CD14-positive monocyte (primary cell): Measurements from ENCODE around the gene MRPS21. TPM values are rescaled to one million over a fixed set of nuclear protein-coding genes. Genes with fewer than 3 reads are reported as not detected.
A peak's percentile ranks its signal among the peaks of the same experiment; 100 is the strongest.

Source experiments
- DNase-seq, 3 donors: peaks; one replicate each; pipeline ENCODE4 v3.0.0-alpha.2; 2011 to 2022
- H2AFZ ChIP-seq: 2 replicates; pipeline ENCODE4 v1.6.0; 2012; ENCODE audit warnings: mild to moderate bottlenecking, low read depth, low read length, inconsistent platforms; ENCODE audit not compliant: insufficient read depth, poor library complexity, severe bottlenecking
- H3K27ac ChIP-seq, 2 donors: 1 replicate in 1 of 2; 2 replicates in 1 of 2; pipeline ENCODE4 v1.5.1; 2012 to 2013; ENCODE audit warnings: low read length in 2 of 2, control low read depth in 1 of 2, inconsistent platforms in 1 of 2, low read depth in 1 of 2, mild to moderate bottlenecking in 1 of 2
- H3K27me3 ChIP-seq, 2 donors: one replicate each; pipeline versions ENCODE4 v1.6.0 to v1.6.1; 2011 to 2013; ENCODE audit warnings: low read length in 2 of 2; ENCODE audit not compliant: control insufficient read depth in 2 of 2, insufficient read depth in 2 of 2
- H3K36me3 ChIP-seq, 2 donors: replicated peaks in 1 of 2; 1 replicate in 1 of 2; 2 replicates in 1 of 2; pipeline versions ENCODE4 v1.5.1 to v1.6.1; 2012 to 2013; ENCODE audit warnings: low read length in 2 of 2, control low read depth in 1 of 2, inconsistent platforms in 1 of 2, mild to moderate bottlenecking in 1 of 2; ENCODE audit not compliant: insufficient read depth in 2 of 2, control insufficient read depth in 1 of 2
- H3K4me1 ChIP-seq, 2 donors: 1 replicate in 1 of 2; 2 replicates in 1 of 2; pipeline versions ENCODE4 v1.5.1 to v1.6.1; 2012 to 2013; ENCODE audit warnings: low read length in 2 of 2, control low read depth in 1 of 2, inconsistent platforms in 1 of 2, mild to moderate bottlenecking in 1 of 2, moderate library complexity in 1 of 2; ENCODE audit not compliant: insufficient read depth in 2 of 2, control insufficient read depth in 1 of 2
- H3K4me2 ChIP-seq: replicated peaks from 2 replicates; pipeline ENCODE3; 2012; ENCODE audit warnings: low read length, moderate library complexity, mild to moderate bottlenecking; ENCODE audit not compliant: poor library complexity, severe bottlenecking; ENCODE audit errors: extremely low read depth
- H3K4me3 ChIP-seq, 3 experiments: fragments of 200-600 bp in 1 of 3; sonication (generic) in 1 of 3; replicated peaks in 1 of 3; 1 replicate in 2 of 3; 2 replicates in 1 of 3; pipeline ENCODE4 v1.5.1; 2011 to 2013; ENCODE audit warnings: low read length in 3 of 3, mild to moderate bottlenecking in 3 of 3, control low read depth in 2 of 3, low read depth in 2 of 3, inconsistent platforms in 1 of 3, moderate library complexity in 1 of 3
- H3K79me2 ChIP-seq: 2 replicates; pipeline ENCODE4 v1.6.0; 2012; ENCODE audit warnings: mild to moderate bottlenecking, control low read depth, inconsistent platforms, low read length, moderate library complexity; ENCODE audit not compliant: insufficient read depth
- H3K9ac ChIP-seq: 2 replicates; pipeline ENCODE4 v1.6.0; 2017; ENCODE audit warnings: low read length, mild to moderate bottlenecking; ENCODE audit not compliant: insufficient read depth, poor library complexity, severe bottlenecking
- H3K9me3 ChIP-seq, 2 donors: replicated peaks in 1 of 2; 1 replicate in 1 of 2; 2 replicates in 1 of 2; pipeline versions ENCODE4 v1.5.1 to v1.6.1; 2012 to 2013; ENCODE audit warnings: low read length in 2 of 2, control low read depth in 1 of 2; ENCODE audit not compliant: control insufficient read depth in 1 of 2, insufficient read depth in 1 of 2
- H4K20me1 ChIP-seq: 2 replicates; pipeline ENCODE4 v1.6.0; 2012; ENCODE audit warnings: mild to moderate bottlenecking, low read length, control low read depth, moderate library complexity; ENCODE audit not compliant: insufficient read depth
- H3K27ac Mint-ChIP-seq, 7 donors: one replicate each; pipeline ENCODE4 v1.8.0; 2020; ENCODE audit warnings: mild to moderate bottlenecking in 7 of 7, mixed read lengths in 7 of 7, moderate library complexity in 6 of 7, inconsistent platforms in 2 of 7
- H3K27me3 Mint-ChIP-seq, 3 donors: one replicate each; pipeline ENCODE4 v1.8.0; 2021 to 2022; ENCODE audit warnings: low read depth in 3 of 3, mild to moderate bottlenecking in 3 of 3, mixed read lengths in 3 of 3, moderate library complexity in 3 of 3, inconsistent platforms in 1 of 3
- H3K36me3 Mint-ChIP-seq, 2 donors: one replicate each; pipeline ENCODE4 v1.8.0; 2020; ENCODE audit warnings: mixed read lengths in 2 of 2, inconsistent platforms in 1 of 2, mild to moderate bottlenecking in 1 of 2
- H3K4me1 Mint-ChIP-seq: one replicate; pipeline ENCODE4 v1.8.0; 2020; ENCODE audit warnings: mild to moderate bottlenecking, mixed read lengths
- H3K4me3 Mint-ChIP-seq, 2 donors: one replicate each; pipeline ENCODE4 v1.8.0; 2020; ENCODE audit warnings: mild to moderate bottlenecking in 2 of 2, mixed read lengths in 2 of 2, moderate library complexity in 1 of 2
- H3K9me3 Mint-ChIP-seq, 7 donors: one replicate each; pipeline ENCODE4 v1.8.0; 2020 to 2022; ENCODE audit warnings: mixed read lengths in 7 of 7, mild to moderate bottlenecking in 6 of 7, moderate library complexity in 6 of 7, inconsistent platforms in 2 of 7
- CTCF ChIP-seq: fragments of 200-600 bp; IDR thresholded peaks from one replicate; pipeline ENCODE4 v1.8.0; 2022; ENCODE audit warnings: antibody characterized with exemption, mild to moderate bottlenecking
- WGBS: methylation state at CpG from one replicate; pipeline ENCODE4 v1.1.5; 2013; ENCODE audit warnings: missing lambda C conversion rate; ENCODE audit not compliant: insufficient coverage; 5-methylcytosine and 5-hydroxymethylcytosine counted together
- intact Hi-C, 2 donors: fragments of 100-400 bp; cut with micrococcal nuclease; formaldehyde crosslinking; loops; one replicate each; pipeline versions ENCODE4 v1.15.0 to v1.15.1; 2023
- polyA plus RNA-seq, 3 donors: library from polyadenylated mRNA; depleted of rRNA in 1 of 3; unstranded in 2 of 3; stranded (reverse) in 1 of 3; fragments of 300-500 nt in 2 of 3; fragments of >200 nt in 1 of 3; fragmentation: Illumina TruSeq in 2 of 3; gene quantifications; 1 replicate in 2 of 3; 2 replicates in 1 of 3; pipeline ENCODE4 v1.2.3, GENCODE V29; 2012 to 2021

MRPS21 gene
- polyA plus RNA-seq, 3 donors, result 42.3 to 53.0 (median 49.6) TPM

- H3K36me3 Mint-ChIP-seq, result peaks cover 29 to 42% of the 10 kb centered on the region in 2 donors
- intact Hi-C loops, result loop anchor here (2.0 to 5.0 kb wide), 2 partner anchors 40 to 54 kb away; partner anchors contain the start of genes RPRD2 (in 2 of the 2) and APH1A (in 1 of the 2)
- H3K9me3 Mint-ChIP-seq, result no peaks in the 10 kb centered on the region
- peak overlapping the region; percentile 99 to 100 for H3K4me3 Mint-ChIP-seq
- no peaks in the 10 kb centered on the region for H3K9me3 ChIP-seq
- no peak overlapping the region for H2AFZ ChIP-seq
- H3K27me3 ChIP-seq, result no peaks in the 10 kb centered on the region
- peak; percentile 91 to 98 (median 97) for DNase-seq
- H4K20me1 ChIP-seq, result peaks cover 14% of the 10 kb centered on the region
- peak overlapping the region; percentile 90 for H3K4me2 ChIP-seq
- peaks cover 19% of the 10 kb centered on the region for H3K4me1 Mint-ChIP-seq
- H3K36me3 ChIP-seq, result peaks cover 24 to 33% of the 10 kb centered on the region in 2 donors
- H3K4me1 ChIP-seq, result peaks cover 21% of the 10 kb centered on the region in 2 donors
- TF ChIP-seq CTCF, result no peak
- H3K27me3 Mint-ChIP-seq, result no peaks in the 10 kb centered on the region
- H3K9ac ChIP-seq, result peak overlapping the region; percentile 81
- H3K27ac Mint-ChIP-seq, result peak overlapping the region; percentile 99 to 100 (median 100)
- peak overlapping the region; percentile 86 to 94 (median 93) for H3K4me3 ChIP-seq
- peaks cover 59% of the 10 kb centered on the region for H3K79me2 ChIP-seq
- peak overlapping the region; percentile 49 to 93 for H3K27ac ChIP-seq
- no CpG with 5 or more reads among the region's 3 CpGs for WGBS
Measured at GRCh38 chr1:150322310-150322709, 28.6 kb downstream of the MRPS21 start.

GRCh38 chr1:150332651-150333290 lies 39.1 kb downstream of the MRPS21 start:
- no peak overlapping the region for H3K9ac ChIP-seq
- peak overlapping the region in 1 of 7 donors; percentile 11 for H3K27ac Mint-ChIP-seq

More at GRCh38 chr1:150332651-150333290, 39.1 kb downstream of the MRPS21 start:
- Mint-ChIP-seq H3K4me1 (no peaks in the 10 kb centered on the region), H3K4me3 (no peak overlapping the region), H3K36me3 (peaks cover 74 to 98% of the 10 kb centered on the region in 2 donors), H3K9me3 (peaks cover 0 to 2% (median 0%) of the 10 kb centered on the region in 7 donors), H3K27me3 (peaks cover 0 to 2% (median 0%) of the 10 kb centered on the region in 3 donors)
- TF ChIP-seq CTCF, result no peak
- no peaks in the 10 kb centered on the region for H3K4me1 ChIP-seq
- peaks cover 8% of the 10 kb centered on the region for H4K20me1 ChIP-seq
- H3K27me3 ChIP-seq, result no peaks in the 10 kb centered on the region
- H3K27ac ChIP-seq, result peak overlapping the region in 1 of 2 donors; percentile 32
- intact Hi-C loops, result no loop called here
- no peak overlapping the region for H3K4me3 ChIP-seq
- H3K9me3 ChIP-seq, result no peaks in the 10 kb centered on the region
- peaks cover 91 to 100% of the 10 kb centered on the region in 2 donors for H3K36me3 ChIP-seq
- peaks cover 18% of the 10 kb centered on the region for H3K79me2 ChIP-seq
- H3K4me2 ChIP-seq, result no peak overlapping the region
- no peak overlapping the region for H2AFZ ChIP-seq
- WGBS, result 95% methylated on average over 5 of the region's 7 CpGs
- no peak for DNase-seq
